ENCODE data around the gene ADD3. TPM values are rescaled to one million over a fixed set of nuclear protein-coding genes. Genes with fewer than 3 reads are reported as not detected.

The ADD3 gene, protein sequence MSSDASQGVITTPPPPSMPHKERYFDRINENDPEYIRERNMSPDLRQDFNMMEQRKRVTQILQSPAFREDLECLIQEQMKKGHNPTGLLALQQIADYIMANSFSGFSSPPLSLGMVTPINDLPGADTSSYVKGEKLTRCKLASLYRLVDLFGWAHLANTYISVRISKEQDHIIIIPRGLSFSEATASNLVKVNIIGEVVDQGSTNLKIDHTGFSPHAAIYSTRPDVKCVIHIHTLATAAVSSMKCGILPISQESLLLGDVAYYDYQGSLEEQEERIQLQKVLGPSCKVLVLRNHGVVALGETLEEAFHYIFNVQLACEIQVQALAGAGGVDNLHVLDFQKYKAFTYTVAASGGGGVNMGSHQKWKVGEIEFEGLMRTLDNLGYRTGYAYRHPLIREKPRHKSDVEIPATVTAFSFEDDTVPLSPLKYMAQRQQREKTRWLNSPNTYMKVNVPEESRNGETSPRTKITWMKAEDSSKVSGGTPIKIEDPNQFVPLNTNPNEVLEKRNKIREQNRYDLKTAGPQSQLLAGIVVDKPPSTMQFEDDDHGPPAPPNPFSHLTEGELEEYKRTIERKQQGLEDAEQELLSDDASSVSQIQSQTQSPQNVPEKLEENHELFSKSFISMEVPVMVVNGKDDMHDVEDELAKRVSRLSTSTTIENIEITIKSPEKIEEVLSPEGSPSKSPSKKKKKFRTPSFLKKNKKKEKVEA
- 10 to 100 TPM; 85.2 to 85.8 TPM for total RNA-seq

DNA sequence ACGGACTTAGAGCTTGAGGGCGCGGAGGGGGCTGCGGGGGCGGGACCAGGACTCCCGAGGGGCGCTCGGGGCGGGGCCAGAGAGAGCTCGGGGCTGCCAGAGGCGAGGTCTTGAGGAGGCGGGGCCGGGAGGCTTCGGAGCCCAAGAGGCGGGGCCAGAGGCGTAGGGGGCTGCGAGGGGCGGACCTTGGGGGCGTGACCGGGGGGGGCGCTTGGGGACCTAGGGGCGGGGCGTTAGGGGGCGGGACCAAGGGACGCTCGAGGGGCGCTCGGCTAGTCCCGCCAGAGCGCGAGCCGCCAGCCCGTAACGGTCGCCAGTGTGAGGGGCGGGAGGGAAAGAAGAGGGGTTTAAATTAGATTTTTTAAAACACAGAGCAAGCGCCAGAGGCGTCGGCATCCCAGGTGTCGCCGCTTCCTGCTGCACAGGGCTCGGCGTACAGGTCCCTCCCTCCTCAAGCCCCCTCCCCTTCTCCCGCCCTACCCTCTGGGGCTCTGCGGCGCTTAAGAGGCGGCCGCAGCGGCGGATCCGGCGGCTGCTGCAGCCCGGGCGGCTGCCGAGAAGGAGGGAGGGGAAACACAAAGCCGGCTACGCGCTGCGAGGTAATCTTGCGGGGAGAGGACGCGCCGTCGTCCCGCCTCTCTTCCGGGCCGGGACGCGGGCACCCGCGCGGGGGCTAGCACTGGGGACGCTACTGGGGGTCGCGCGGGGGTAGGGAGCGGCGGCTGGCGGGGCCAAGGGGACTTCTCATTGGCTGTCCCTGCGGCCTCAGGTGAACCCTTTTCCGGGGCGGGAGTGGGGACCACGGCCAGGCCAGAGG lies at the start of gene ADD3:
Gene ADD3 (plus strand): TSS at position 284 of the 817 bp plus-strand sequence. CDS start 92,670 bp downstream, outside the sequence.
- H3K9me3 Mint-ChIP-seq: no peaks in the 10 kb centered on the region
- no peaks in the 10 kb centered on the region for H3K27me3 Mint-ChIP-seq (ENCODE audit: low read depth)
- H3K36me3 Mint-ChIP-seq (ENCODE audit: low read depth): no peaks in the 10 kb centered on the region
- CTCF ChIA-PET: interaction anchor here (0.9 to 1.4 kb wide), 5 partner anchors 28 to 118 kb away, joined by 3 to 5 read pairs (median 3); no protein-coding TSS in a partner anchor
- H3K27ac Mint-ChIP-seq: peak within 1 kb of the TSS; percentile 91
- intact Hi-C loops (cut with micrococcal nuclease): loop anchor here (1.0 to 5.0 kb wide), 5 partner anchors 30 to 854 kb away; partner anchors contain the start of gene XPNPEP1
- DNase-seq: peak; percentile 85
- peaks cover 45% of the 10 kb centered on the region for H3K4me1 Mint-ChIP-seq (ENCODE audit: low read depth)
- no peak within 1 kb of the TSS for H3K4me3 Mint-ChIP-seq

DNA sequence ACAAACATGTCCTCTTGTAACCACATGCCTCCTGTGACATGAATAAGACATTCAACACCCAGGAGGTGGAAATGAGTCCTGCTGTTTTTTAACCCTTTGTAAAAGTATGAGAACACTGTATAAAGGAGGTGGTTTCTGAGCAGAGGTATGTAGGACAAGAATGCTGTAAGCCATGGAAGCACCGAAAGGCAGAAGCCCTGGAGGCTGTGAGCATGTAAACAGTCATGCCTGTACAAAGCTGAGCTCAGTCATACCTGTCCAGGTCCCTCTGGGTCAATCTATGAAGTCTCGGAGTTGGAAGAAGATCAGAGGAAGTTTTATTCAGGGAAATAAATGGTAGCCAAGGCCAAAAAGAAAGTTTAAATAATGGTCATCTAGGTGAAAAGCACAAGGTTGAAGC lies 49.7 kb upstream of the ADD3 start:
- peaks cover 2% of the 10 kb centered on the region for H3K4me1 Mint-ChIP-seq (ENCODE audit: low read depth)
- no peaks in the 10 kb centered on the region for H3K27me3 Mint-ChIP-seq (ENCODE audit: low read depth)
- H3K27ac Mint-ChIP-seq: no peak overlapping the region
- intact Hi-C loops (cut with micrococcal nuclease): no loop called here
- CTCF ChIA-PET: interaction anchor here (0.7 to 1.3 kb wide), 3 partner anchors 15 to 74 kb away, joined by 3 to 4 read pairs (median 3); no protein-coding TSS in a partner anchor
- DNase-seq: no peak
- no peak overlapping the region for H3K4me3 Mint-ChIP-seq
- no peaks in the 10 kb centered on the region for H3K9me3 Mint-ChIP-seq
- H3K36me3 Mint-ChIP-seq (ENCODE audit: low read depth): no peaks in the 10 kb centered on the region

DNA sequence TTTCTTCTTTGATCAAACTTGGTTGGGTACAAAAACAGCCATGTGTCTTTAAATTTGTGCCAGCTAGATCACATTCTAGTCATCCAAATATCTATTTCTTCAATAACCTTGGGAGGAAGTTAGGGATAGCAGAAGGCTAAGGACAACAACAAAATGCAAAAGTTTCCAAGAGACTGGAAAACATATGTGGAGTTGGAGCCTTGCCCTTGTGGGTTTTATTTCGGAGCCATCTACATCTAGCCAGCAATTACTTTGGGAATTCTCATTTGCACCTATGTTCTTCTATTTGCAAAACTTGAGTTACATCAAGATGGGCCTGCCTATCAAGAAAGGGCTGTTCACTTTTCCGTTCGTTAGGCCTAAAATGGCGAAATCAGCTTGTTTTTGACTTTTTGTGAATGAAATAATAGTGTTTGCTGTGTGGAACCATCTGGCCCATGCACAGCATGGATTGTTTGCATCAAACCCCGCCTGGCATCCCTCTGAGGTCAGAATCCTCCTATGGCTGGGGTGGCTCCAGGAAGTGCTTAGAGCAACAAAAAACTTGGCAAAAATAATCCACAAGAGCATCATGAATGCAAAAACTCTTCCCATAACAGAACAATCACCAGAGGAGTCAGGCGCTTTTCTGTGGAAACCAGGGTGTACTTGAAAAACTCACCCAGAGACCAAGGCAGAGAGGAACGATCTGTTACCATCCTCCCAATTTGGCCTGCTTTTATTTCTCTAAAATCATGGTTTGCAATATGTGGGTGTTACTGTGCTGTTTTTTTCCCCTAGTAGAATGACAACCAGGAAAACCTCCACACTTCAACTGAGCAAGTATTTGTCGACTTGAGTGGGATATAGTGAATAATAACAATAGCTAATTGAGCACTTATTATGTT lies 48.3 kb upstream of the ADD3 start:
- Mint-ChIP-seq H3K27ac (no peak overlapping the region), H3K27me3 (ENCODE audit: low read depth) (no peaks in the 10 kb centered on the region), H3K4me1 (ENCODE audit: low read depth) (peaks cover 2% of the 10 kb centered on the region), H3K9me3 (no peaks in the 10 kb centered on the region), H3K36me3 (ENCODE audit: low read depth) (no peaks in the 10 kb centered on the region), H3K4me3 (no peak overlapping the region)
- CTCF ChIA-PET: no interaction called here
- no peak for DNase-seq
- intact Hi-C loops (cut with micrococcal nuclease): no loop called here

DNA sequence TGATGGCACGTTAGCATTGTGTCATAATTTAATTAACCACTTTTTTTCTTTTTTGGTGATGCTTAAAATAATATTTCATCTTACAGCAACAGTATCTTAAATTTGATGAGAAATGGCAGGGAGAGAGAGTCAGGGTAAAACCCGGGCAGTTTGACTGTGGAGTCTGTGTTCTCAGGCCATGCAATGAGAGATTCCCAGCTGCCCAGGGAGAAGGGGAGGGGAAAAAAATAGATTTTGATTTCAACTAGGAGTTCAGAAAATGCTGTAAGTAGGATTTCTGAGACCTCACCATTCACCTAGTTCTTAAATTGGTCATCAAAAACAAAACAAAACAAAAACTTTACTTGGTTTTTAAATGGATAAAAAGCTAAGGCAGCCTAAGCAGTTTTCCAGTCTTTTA lies 47.1 kb upstream of the ADD3 start:
- H3K27ac Mint-ChIP-seq: no peak overlapping the region
- no peaks in the 10 kb centered on the region for H3K36me3 Mint-ChIP-seq (ENCODE audit: low read depth)
- H3K27me3 Mint-ChIP-seq (ENCODE audit: low read depth): no peaks in the 10 kb centered on the region
- no peaks in the 10 kb centered on the region for H3K9me3 Mint-ChIP-seq
- CTCF ChIA-PET: no interaction called here
- intact Hi-C loops (cut with micrococcal nuclease): no loop called here
- H3K4me3 Mint-ChIP-seq: no peak overlapping the region
- H3K4me1 Mint-ChIP-seq (ENCODE audit: low read depth): peaks cover 2% of the 10 kb centered on the region
- no peak for DNase-seq

DNA sequence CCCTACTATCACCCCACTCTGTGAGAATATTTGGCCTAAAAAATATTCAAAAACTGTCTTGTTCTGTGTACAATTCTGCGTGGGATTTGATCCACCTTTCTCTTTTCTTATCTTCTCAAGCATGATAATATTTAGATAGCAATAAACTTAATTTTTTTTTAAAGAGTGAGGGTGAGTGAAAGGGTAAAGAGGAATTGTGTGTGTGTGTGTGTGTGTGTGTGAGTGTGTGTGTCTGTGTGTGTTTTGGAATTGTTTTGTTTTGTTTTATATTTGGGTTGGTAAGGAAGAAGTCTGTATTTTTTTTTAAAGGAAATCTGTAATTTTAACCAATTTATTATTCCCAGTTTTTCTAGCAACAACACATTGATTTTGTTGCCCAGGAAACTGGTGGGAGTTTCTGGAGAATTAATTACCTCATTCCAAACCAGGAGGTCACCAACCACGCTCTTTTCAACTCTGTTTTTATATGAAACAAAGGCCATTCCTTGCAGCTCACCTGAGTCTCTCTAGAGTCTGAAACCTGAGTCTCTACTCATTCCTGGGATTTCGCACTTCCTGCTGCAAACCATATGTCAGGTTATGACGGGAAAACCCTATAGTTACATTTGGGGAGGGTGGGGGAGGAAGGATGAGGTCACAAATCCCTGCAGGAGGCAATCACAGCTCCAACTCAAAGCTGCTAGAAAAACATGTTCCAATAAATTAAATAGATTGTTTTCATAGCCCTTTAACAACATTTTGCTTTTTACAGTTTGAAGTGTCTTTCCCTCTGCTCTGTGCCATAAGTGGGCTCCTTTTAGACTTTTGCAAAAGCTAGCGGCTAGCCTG lies 46.4 kb upstream of the ADD3 start:
- CTCF ChIA-PET: no interaction called here

DNA sequence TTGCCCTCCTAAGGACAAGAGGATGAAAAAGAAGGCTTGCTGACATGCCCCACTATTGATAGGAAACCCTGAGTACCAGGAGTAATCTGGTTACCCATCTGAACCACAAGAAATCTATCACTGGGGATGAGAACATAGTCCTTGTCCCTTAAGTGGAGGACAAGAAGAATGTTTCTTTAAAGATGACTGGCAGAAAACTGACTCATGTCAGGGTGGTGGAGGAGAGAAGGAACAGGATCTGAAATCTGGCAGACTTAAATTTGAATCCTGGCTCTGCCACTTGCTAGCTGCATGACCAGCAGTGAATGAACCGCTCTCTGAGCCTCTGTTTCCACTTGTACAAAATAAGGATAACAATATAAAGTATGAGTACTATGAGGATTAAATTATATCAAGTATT lies 45.5 kb upstream of the ADD3 start:
- DNase-seq: no peak
- Mint-ChIP-seq H3K4me3 (no peak overlapping the region), H3K4me1 (ENCODE audit: low read depth) (no peaks in the 10 kb centered on the region), H3K27ac (no peak overlapping the region), H3K27me3 (ENCODE audit: low read depth) (no peaks in the 10 kb centered on the region), H3K36me3 (ENCODE audit: low read depth) (no peaks in the 10 kb centered on the region), H3K9me3 (no peaks in the 10 kb centered on the region)
- intact Hi-C loops (cut with micrococcal nuclease): no loop called here
- CTCF ChIA-PET: interaction anchor here (0.6 kb wide), 1 partner anchor 18 kb away, joined by 4 read pairs; no protein-coding TSS in a partner anchor

More for the DNA sequence above, 46.4 kb upstream of the ADD3 start:
- Mint-ChIP-seq H3K9me3 (no peaks in the 10 kb centered on the region), H3K27ac (no peak overlapping the region), H3K4me1 (ENCODE audit: low read depth) (peaks cover 2% of the 10 kb centered on the region), H3K36me3 (ENCODE audit: low read depth) (no peaks in the 10 kb centered on the region), H3K27me3 (ENCODE audit: low read depth) (no peaks in the 10 kb centered on the region), H3K4me3 (no peak overlapping the region)
- no peak for DNase-seq
- intact Hi-C loops (cut with micrococcal nuclease): no loop called here

DNA sequence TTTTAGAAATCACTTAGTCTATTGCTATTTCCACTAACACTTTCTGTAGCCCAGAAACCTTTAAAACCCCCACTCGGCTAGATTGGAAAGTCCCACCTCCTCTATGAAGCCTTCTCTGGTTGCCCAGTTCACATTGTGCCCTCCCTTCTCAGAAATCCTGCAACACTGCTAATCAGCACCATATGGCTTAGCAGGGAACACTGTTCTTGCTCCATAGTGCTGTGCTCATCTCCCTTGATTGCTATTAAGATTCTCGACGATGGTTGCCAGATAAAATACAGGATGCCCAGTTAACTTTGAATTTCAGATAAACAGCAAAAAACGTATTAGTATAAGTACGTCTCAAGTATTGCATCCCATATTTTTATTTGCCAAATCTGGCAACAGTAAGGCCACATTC lies 44.3 kb upstream of the ADD3 start:
- CTCF ChIA-PET: interaction anchor here (0.6 kb wide), 1 partner anchor 30 kb away, joined by 3 read pairs; no protein-coding TSS in a partner anchor
- Mint-ChIP-seq H3K36me3 (ENCODE audit: low read depth) (no peaks in the 10 kb centered on the region), H3K4me1 (ENCODE audit: low read depth) (no peaks in the 10 kb centered on the region), H3K27ac (no peak overlapping the region), H3K27me3 (ENCODE audit: low read depth) (no peaks in the 10 kb centered on the region), H3K4me3 (no peak overlapping the region), H3K9me3 (no peaks in the 10 kb centered on the region)
- DNase-seq: no peak
- intact Hi-C loops (cut with micrococcal nuclease): no loop called here

DNA sequence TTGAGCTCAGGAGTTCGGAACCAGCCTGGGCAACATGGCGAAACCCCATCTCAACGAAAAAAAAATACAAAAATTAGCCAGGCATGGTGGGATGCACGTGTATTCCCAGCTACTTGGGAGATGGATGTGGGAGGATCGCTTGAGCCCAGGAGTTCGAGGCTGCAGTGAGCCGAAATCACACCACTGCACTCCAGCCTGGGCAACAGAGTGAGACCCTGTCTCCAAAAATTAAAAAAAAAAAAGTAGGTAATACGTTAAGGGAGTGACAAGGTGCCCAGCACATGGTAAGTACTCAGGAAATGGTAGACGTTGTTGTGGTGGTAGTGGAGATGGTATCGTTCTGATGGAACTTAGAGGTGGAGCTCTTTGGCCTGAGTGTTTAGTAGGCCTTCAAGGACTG lies 43.5 kb upstream of the ADD3 start:
- no peak overlapping the region for H3K27ac Mint-ChIP-seq
- H3K4me1 Mint-ChIP-seq (ENCODE audit: low read depth): peaks cover 2% of the 10 kb centered on the region
- intact Hi-C loops (cut with micrococcal nuclease): no loop called here
- no peak for DNase-seq
- no peak overlapping the region for H3K4me3 Mint-ChIP-seq
- H3K36me3 Mint-ChIP-seq (ENCODE audit: low read depth): no peaks in the 10 kb centered on the region
- H3K27me3 Mint-ChIP-seq (ENCODE audit: low read depth): no peaks in the 10 kb centered on the region
- H3K9me3 Mint-ChIP-seq: no peaks in the 10 kb centered on the region
- CTCF ChIA-PET: interaction anchor here (0.6 to 1.1 kb wide), 4 partner anchors 9 to 193 kb away, joined by 3 to 6 read pairs (median 3); no protein-coding TSS in a partner anchor

DNA sequence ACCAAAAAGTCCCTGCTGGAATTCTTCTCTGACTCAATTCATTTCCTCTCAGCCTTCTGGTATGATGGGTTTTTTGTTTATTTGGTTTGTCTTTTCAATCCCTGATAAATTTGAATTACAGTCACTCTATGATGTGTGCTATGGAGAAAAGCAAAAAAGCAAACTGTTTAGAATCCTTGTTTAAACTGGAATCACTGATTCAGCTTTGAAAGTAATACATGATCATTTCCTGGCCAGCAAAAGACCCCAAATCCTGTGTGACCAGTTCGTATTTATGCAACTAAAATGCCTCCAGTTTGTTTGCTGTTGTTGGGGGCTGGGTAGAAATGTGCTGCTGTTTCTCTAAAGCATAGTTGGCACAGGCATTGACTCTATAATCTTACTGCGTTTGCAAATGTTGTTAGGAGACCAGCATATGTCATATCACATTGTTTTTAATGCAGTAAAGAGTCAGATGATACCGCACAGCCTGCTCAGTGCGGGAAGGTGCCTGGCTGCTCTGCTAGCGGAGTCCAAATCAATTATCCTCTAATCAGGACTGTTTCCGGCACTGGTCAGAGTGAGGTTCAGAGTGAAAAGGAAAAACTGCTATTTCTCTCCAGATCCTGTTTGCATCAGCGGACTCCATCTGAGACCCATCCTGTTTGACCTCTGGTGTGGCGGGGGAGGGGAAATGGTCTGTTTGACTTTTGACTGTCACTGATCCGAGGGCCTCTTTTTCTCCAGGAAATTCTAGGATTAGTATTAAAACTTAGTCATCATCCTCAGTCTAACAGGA lies 40.6 kb upstream of the ADD3 start:
- Mint-ChIP-seq H3K4me3 (no peak overlapping the region), H3K4me1 (ENCODE audit: low read depth) (peaks cover 2% of the 10 kb centered on the region), H3K36me3 (ENCODE audit: low read depth) (no peaks in the 10 kb centered on the region), H3K27me3 (ENCODE audit: low read depth) (no peaks in the 10 kb centered on the region), H3K9me3 (no peaks in the 10 kb centered on the region), H3K27ac (no peak overlapping the region)
- intact Hi-C loops (cut with micrococcal nuclease): no loop called here
- CTCF ChIA-PET: interaction anchor here (0.6 to 2.4 kb wide), 5 partner anchors 12 to 83 kb away, joined by 3 to 16 read pairs (median 5); no protein-coding TSS in a partner anchor
- DNase-seq: no peak

DNA sequence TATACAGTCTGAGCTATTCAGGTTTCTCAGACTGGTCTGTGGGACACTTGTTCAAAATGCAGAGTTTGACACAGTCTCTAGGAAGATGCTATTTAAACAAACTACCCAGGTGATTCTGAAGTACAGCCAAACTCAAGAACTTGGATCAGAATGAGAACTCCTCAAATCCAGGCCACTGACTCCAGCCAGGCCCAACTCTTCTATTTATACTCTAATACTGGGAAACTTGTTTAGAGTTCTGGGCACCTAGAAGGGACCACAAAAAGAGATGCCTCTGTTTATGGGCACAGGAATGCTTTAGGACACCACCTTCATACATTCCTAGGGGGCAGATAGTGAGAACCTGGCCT lies 40.1 kb upstream of the ADD3 start:
- no peak for DNase-seq
- Mint-ChIP-seq H3K27ac (no peak overlapping the region), H3K4me1 (ENCODE audit: low read depth) (peaks cover 2% of the 10 kb centered on the region), H3K36me3 (ENCODE audit: low read depth) (no peaks in the 10 kb centered on the region), H3K9me3 (no peaks in the 10 kb centered on the region), H3K4me3 (no peak overlapping the region), H3K27me3 (ENCODE audit: low read depth) (no peaks in the 10 kb centered on the region)
- intact Hi-C loops (cut with micrococcal nuclease): no loop called here
- CTCF ChIA-PET: interaction anchor here (0.6 to 2.4 kb wide), 4 partner anchors 12 to 64 kb away, joined by 3 to 16 read pairs (median 5); no protein-coding TSS in a partner anchor

Data from activated naive CD4-positive, alpha-beta T cell treated with anti-CD3 and anti-CD28 coated beads for 36 hours (primary cell).